Measurements from ENCODE around the gene ATP5F1B. TPM values are rescaled to one million over a fixed set of nuclear protein-coding genes. Genes with fewer than 3 reads are reported as not detected.
A peak's percentile ranks its signal among the peaks of the same experiment; 100 is the strongest.

Gene ATP5F1B
- total and polyA plus RNA-seq, 4 donors, result 216 to 537 (median 389) TPM

DNA sequence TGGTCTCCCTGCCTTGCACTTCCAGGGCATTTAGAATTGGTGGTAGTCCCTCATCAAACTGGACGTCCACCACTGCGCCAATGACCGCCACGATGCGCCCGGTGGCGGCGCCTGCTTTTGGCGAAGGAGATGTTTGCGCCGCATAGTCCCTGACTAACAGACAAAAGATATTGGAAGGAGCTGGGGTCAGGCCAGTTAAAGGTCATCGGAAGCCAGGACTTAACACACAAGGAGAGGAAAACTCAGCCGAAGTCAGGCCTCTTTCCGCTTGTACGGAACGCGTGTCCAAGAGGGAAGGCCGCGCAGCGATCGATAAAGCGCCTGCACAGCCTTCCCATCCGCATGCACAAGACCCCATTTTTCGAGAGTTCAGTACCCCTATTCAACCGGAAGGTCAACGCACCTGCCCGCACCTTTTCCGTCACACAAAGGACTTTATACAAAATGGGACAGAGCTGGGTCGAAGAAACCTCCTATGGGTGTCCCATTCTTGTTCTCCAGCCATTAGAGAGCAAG, 525 bp downstream of the ATP5F1B start:
- Histone ChIP-seq H3K9me3 (ENCODE audit: control insufficient read depth in 4 of 4, insufficient read depth in 3 of 4, low read length in 3 of 4) (no peaks in the 10 kb centered on the region), H3K4me3 (peak overlapping the region; percentile 93), H3K27me3 (ENCODE audit: control insufficient read depth in 3 of 3, insufficient read depth in 3 of 3, low read length in 2 of 3) (no peaks in the 10 kb centered on the region), H3K9ac (ENCODE audit: insufficient read depth in 1 of 2, low read length in 2 of 2) (peak overlapping the region; percentile 89 to 98), H3K27ac (ENCODE audit: low read depth in 1 of 2, low read length in 1 of 2) (peak overlapping the region; percentile 95 to 98), H3K4me1 (ENCODE audit: control insufficient read depth in 5 of 5, insufficient read depth in 5 of 5, low read length in 5 of 5) (peaks cover 0 to 12% (median 6%) of the 10 kb centered on the region in 5 donors), H3K36me3 (ENCODE audit: control insufficient read depth in 4 of 4, insufficient read depth in 4 of 4, low read length in 4 of 4) (peaks cover 20 to 35% (median 24%) of the 10 kb centered on the region in 4 donors)
- ATAC-seq (ENCODE audit: insufficient read depth, low FRiP score) (no peak), DNase-seq (peak; percentile 24 to 34 (median 30))
- no peak for TF ChIP-seq CTCF (IDR thresholded peaks at IDR 0.05; ENCODE audit: control extremely low read depth, extremely low read depth)
- 0% methylated on average over 29 of the region's 29 CpGs for WGBS, 2 donors

GRCh38 chr12:56644654-56645053, 1.1 kb downstream of the ATP5F1B start:
- 46 to 55% methylated on average over 4 of the region's 4 CpGs for WGBS, 2 donors

GRCh38 chr12:56641219-56641618, 4.6 kb downstream of the ATP5F1B start:
- peaks cover 40 to 56% (median 47%) of the 10 kb centered on the region in 4 donors for H3K36me3 ChIP-seq (ENCODE audit: control insufficient read depth in 4 of 4, insufficient read depth in 4 of 4, low read length in 4 of 4)
- peaks cover 0 to 25% (median 7%) of the 10 kb centered on the region in 5 donors for H3K4me1 ChIP-seq (ENCODE audit: control insufficient read depth in 5 of 5, insufficient read depth in 5 of 5, low read length in 5 of 5)
- DNase-seq (no peak), ATAC-seq (ENCODE audit: insufficient read depth, low FRiP score) (no peak)
- no peak overlapping the region for H3K27ac ChIP-seq (ENCODE audit: low read depth in 1 of 2, low read length in 1 of 2)
- TF ChIP-seq CTCF (IDR thresholded peaks at IDR 0.05; ENCODE audit: control extremely low read depth, extremely low read depth), result no peak
- no peaks in the 10 kb centered on the region for H3K9me3 ChIP-seq (ENCODE audit: control insufficient read depth in 4 of 4, insufficient read depth in 3 of 4, low read length in 3 of 4)
- H3K4me3 ChIP-seq, result no peak overlapping the region
- H3K27me3 ChIP-seq (ENCODE audit: control insufficient read depth in 3 of 3, insufficient read depth in 3 of 3, low read length in 2 of 3), result no peaks in the 10 kb centered on the region
- H3K9ac ChIP-seq (ENCODE audit: insufficient read depth in 1 of 2, low read length in 2 of 2), result no peak overlapping the region
- 79 to 85% methylated on average over 6 of the region's 6 CpGs for WGBS, 2 donors

More at GRCh38 chr12:56644654-56645053, 1.1 kb downstream of the ATP5F1B start:
- H3K36me3 ChIP-seq (ENCODE audit: control insufficient read depth in 4 of 4, insufficient read depth in 4 of 4, low read length in 4 of 4), result peaks cover 25 to 40% (median 29%) of the 10 kb centered on the region in 4 donors
- H3K4me3 ChIP-seq, result peak overlapping the region; percentile 93
- H3K9me3 ChIP-seq (ENCODE audit: control insufficient read depth in 4 of 4, insufficient read depth in 3 of 4, low read length in 3 of 4), result no peaks in the 10 kb centered on the region
- H3K4me1 ChIP-seq (ENCODE audit: control insufficient read depth in 5 of 5, insufficient read depth in 5 of 5, low read length in 5 of 5), result peaks cover 0 to 12% (median 6%) of the 10 kb centered on the region in 5 donors
- DNase-seq, result no peak
- peak overlapping the region; percentile 89 to 98 for H3K9ac ChIP-seq (ENCODE audit: insufficient read depth in 1 of 2, low read length in 2 of 2)
- H3K27ac ChIP-seq (ENCODE audit: low read depth in 1 of 2, low read length in 1 of 2), result peak overlapping the region in 1 of 2 donors; percentile 95
- TF ChIP-seq CTCF (IDR thresholded peaks at IDR 0.05; ENCODE audit: control extremely low read depth, extremely low read depth), result no peak
- no peaks in the 10 kb centered on the region for H3K27me3 ChIP-seq (ENCODE audit: control insufficient read depth in 3 of 3, insufficient read depth in 3 of 3, low read length in 2 of 3)
- no peak for ATAC-seq (ENCODE audit: insufficient read depth, low FRiP score)

DNA sequence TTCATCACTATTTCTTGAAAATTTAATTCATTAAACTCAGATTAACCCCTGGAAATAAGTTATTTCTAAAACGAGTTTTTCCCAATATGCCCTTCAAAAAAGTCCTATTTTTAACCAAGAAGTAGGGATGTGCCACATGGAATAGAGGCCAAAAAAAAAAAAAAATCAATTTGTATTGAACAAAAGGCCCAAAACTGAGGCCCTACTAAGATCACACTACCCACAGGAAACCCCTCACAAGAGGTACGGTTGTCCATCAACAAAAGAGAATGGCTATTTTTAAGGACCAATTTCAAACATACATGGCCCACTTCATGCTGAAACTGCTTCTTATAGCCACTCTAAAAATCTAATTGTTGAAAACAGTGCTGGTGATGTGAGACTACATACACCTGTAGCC, 8.2 kb downstream of the ATP5F1B start:
- peaks cover 8 to 43% (median 13%) of the 10 kb centered on the region in 5 donors for H3K4me1 ChIP-seq (ENCODE audit: control insufficient read depth in 5 of 5, insufficient read depth in 5 of 5, low read length in 5 of 5)
- 60 to 72% methylated on average over 2 of the region's 2 CpGs for WGBS, 2 donors
- no peak for TF ChIP-seq CTCF (IDR thresholded peaks at IDR 0.05; ENCODE audit: control extremely low read depth, extremely low read depth)
- no peaks in the 10 kb centered on the region for H3K9me3 ChIP-seq (ENCODE audit: control insufficient read depth in 4 of 4, insufficient read depth in 3 of 4, low read length in 3 of 4)
- ATAC-seq (ENCODE audit: insufficient read depth, low FRiP score) (no peak), DNase-seq (no peak)
- H3K36me3 ChIP-seq (ENCODE audit: control insufficient read depth in 4 of 4, insufficient read depth in 4 of 4, low read length in 4 of 4), result peaks cover 30 to 40% (median 36%) of the 10 kb centered on the region in 4 donors
- H3K9ac ChIP-seq (ENCODE audit: insufficient read depth in 1 of 2, low read length in 2 of 2), result peak overlapping the region in 1 of 2 donors; percentile 73
- H3K27me3 ChIP-seq (ENCODE audit: control insufficient read depth in 3 of 3, insufficient read depth in 3 of 3, low read length in 2 of 3), result no peaks in the 10 kb centered on the region
- no peak overlapping the region for H3K4me3 ChIP-seq
- no peak overlapping the region for H3K27ac ChIP-seq (ENCODE audit: low read depth in 1 of 2, low read length in 1 of 2)

Measured in lung (tissue), 12 donors.